HG02943 (cell line): Measurements from ENCODE around the gene NSD2.
A peak's percentile ranks its signal among the peaks of the same experiment; 100 is the strongest.
"Not testable (repeated sequence)": the region's sequence is repeated elsewhere in the genome, so short reads cannot be mapped to it uniquely, and the experiment has no call there.

Experiments used
- ATAC-seq: cut with Tn5 transposase; IDR thresholded peaks from one replicate; pipeline ENCODE4 v1.9.1; 2021; ENCODE audit warnings: mild to moderate bottlenecking, low read depth, moderate library complexity; ENCODE audit not compliant: unreplicated experiment

NSD2 gene

DNA sequence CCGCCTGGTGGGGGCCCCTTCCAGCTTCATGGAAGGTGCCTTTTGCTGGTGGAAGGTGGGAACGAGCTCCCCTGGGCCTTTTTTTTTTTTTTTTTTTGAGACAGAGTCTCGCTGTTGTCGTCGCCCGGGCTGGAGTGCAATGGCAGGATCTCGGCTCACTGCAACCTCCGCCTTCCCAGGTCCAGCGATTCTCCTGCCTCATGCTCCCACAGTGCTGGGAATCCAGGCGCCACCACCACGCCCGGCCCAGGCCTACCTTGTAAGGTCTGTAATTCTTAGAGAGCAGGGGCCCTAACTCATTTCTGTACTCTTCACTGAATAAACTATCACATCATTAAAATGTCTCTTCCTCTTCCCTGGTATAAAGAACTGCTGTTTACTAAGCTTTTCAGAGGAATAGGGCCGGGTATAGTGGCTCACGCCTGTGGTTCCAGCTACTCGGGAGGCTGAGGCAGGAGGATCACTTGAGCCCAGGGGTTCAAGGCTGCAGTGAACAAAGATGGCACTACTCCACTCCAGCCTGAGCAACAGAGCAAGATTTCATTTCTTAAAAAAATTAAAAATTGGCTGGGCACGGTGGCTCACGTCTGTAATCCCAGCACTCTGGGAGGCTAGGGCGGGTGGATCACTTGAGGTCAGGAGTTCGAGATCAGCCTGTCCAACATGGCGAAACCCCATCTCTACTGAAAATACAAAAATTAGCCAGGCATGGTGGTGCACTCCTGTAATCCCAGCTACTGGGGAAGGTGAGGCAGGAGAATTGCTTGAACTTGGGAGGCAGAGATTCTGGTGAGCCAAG is 122.7 kb downstream of the NSD2 start:
- not testable (repeated sequence) for ATAC-seq

DNA sequence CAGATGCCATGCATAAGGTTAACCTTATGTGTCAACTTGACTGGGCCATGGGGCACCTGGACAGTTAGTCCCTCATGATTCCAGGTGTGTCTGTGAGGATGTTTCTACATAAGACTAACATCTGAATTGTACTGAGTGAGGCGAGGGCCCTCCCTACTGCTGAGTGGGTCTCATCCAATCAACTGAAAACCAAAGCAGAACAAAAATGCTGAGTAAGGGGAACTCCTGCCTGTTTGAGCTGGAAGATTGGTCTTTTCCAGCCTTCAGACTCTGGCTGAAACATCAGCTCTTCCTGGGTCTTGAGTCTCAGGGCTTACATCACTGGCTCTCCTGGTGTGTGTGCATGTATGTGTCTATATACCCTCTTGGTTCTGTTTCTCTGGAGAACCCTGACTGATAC is 123.7 kb downstream of the NSD2 start:
- ATAC-seq, result no peak

DNA sequence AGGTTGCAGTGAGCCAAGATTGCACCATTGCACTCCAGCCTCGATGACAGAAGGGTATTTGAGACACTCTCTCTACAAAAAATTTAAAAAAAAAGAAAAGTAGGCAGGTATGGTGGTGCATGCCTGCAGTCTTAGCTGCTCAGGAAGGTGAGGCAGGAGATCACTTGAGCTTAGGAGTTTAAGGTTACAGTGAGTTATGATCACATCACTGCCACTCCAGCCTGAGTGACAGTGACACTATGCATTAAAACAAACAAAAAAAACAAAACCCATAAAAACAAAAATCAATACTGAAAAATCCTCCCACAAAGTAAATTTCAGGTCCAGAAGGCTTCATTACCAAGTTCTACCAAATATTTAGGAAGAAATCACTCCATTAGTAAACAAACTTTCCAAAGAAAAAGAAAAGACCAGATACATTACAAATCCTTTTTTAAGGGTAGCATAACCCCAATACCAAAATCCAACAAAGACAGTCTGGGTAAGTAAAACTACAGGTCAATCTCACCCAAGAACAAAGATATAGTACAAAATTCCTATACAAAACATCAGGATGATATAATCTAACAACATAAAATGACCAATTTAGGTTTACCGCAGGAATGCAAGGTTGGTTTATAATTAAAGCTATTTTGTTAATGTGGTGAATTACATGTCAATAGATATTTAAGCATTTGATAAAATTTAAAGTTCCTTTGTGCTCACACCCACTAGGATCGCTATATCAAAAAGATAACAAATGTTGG is 125.8 kb downstream of the NSD2 start:
- ATAC-seq, result no peak

DNA sequence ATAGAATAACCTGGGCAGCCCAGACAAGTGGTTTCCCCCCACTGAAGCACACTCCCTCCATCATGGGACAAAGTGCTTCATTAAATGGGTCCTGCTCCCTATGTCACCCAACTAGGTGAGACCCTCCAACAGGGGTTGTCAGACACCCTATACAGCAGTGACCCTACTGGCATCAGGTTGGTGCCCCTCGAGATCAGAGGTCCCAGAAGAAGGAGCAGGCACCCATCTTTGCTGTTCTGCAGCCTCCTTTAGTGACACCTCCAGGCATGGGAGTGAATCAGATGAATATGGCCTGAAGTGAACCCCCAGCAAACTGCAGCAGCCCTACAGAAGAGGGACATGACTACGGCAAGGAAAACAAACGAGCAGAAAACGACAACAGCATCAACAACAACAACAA is 126.5 kb downstream of the NSD2 start:
- no peak for ATAC-seq

DNA sequence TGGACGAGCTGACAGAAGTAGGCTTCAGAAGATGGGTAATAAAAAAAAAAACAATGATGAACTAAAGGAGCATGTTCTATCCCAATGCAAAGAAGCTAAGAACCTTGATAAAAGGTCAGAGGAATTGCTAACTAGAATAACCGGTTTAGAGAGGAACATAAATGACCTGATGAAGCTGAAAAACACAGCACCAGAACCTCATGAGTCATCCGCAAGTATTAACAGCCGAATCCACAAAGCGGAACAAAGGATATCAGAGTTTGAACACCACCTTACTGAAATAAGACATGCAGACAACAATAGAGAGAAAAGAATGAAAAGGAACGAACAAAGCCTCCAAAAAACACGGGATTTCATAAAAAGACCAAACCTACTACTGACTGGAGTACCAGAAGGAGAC is 127.1 kb downstream of the NSD2 start:
- ATAC-seq, result no peak

DNA sequence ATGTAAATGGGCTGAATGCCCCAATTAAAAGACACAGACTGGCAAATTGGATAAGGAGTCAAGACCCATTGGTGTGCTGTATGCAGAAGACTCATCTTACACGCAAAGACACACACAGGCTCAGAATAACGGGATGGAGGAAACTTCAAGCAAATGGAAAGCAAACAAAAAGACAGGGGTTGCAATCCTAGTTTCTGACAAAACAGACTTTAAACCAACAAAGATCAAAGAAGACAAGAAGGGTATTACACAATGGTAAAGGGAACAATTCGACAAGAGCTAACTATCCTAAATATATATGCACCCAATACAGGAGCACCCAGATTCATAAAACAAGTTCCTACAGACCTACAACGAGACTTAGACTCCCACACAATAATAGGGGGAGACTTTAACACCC is 128.1 kb downstream of the NSD2 start:
- not testable (repeated sequence) for ATAC-seq

DNA sequence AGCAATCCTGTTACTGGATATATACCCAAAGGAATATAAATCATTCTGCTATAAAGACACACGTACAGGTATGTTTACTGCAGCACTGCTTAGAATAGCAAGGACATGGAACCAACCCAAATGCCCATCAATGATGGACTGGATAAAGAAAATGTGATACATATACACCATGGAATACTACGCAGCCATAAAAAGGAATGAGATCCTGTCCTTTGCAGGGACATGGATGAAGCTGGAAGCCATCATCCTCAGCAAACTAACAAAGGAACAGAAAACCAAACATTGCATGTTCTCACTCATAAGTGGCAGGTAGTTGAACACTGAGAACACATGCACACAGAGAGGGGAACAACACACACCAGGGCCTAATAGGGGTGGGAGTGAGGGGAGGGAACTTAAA is 132.2 kb downstream of the NSD2 start:
- not testable (repeated sequence) for ATAC-seq

DNA sequence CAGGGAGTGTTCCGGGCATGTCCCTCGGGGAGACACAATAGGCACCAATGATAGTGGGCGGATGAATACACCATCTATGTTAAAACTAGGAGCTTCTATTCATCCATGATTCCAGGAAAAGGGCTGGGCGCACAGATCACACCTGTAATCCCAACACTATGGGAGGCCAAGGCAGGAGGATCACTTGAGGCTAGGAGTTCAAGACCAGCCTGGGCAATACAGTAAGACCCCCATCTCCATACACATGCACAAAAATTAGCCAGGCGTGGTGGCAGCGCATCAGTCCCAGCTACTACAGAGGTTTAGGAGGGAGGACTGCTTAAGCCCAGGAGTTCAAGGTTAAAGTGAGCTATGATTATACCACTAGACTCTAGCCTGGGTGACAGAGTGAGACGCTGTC is 135.2 kb downstream of the NSD2 start:
- ATAC-seq, result no peak

DNA sequence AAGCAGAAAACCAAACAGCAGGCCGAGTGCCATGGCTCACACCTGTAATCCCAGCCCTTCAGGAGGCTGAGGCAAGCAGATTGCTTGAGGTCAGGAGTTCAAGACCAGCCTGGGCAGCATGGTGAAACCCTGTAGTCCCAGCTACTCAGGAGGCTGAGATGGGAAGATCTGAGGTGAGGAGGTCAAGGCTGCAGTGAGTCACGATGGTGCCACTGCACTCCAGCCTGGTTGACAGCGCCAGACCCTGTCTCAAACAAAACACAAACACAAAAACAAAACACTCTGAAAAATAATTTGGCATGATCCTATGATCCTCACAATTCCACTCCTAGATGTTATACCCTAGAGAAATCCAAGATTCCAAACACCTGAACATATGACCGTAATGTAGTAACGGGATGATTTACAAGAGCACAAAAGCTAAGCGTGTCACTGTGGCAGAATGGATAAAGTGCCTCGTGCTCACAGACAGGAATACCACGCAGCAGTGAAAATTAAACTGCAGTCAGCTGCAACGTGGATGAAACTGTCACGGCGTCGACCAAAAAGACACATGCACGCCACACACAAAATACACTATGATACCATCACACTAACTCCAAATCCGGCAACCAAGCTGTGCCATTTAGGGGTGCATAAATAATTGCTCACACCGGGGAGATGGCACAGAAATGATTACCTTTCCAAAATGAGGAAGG is 135.9 kb downstream of the NSD2 start:
- ATAC-seq, result no peak

DNA sequence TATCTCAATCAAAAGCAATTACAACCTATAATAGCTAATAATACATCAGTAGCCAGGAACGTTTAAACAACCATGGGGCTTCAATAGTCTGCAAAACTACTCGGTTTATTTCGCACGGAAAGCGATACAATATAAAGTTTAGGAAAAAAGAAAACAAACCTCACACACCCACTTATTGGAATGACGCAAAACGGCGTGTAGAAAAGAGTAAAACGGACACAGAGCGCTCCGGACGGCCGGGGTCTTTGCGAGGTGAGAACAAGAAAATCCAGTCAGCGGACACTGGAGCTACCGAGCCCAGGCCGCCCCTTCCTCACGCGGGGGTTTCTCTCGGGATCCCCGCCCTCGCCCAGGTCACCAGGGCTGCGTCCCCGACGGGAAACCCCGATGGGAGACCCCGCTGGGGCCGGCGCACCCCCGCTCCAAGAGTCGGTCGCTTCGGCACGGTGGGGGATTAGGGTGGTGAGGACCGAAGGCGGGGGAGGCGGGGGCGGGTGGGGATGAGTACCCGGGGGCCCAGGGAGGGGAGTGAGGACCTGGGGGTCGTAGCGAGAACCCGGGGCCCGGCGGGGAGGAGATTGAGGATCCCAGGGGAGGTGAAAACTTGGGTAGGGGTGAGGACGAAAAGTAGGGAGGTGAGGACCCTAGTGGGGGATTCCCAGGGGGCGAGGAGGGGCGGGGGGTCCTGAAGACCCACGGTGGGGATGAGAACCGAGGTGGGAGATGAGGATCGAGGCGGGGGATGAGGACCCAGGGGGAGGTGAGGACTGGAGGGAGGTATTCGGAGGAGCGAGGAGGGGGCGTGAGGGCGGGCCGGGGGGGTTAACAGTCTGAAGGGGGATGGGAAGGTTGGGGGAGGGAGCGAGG is 136.8 kb downstream of the NSD2 start:
- no peak for ATAC-seq

DNA sequence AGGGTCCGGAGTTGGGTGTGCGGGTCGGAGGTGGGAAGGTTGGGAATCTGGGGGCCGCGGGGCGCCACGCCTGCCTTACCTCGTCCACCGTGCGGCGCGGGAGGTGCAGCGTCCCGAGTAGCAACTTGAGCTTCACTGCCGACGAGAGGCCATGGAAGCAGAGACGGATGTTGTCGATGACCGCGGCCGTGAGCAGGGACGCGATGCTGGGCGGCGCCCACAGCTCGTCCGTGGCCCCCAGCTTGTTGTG is 137.4 kb downstream of the NSD2 start:
- ATAC-seq, result no peak

DNA sequence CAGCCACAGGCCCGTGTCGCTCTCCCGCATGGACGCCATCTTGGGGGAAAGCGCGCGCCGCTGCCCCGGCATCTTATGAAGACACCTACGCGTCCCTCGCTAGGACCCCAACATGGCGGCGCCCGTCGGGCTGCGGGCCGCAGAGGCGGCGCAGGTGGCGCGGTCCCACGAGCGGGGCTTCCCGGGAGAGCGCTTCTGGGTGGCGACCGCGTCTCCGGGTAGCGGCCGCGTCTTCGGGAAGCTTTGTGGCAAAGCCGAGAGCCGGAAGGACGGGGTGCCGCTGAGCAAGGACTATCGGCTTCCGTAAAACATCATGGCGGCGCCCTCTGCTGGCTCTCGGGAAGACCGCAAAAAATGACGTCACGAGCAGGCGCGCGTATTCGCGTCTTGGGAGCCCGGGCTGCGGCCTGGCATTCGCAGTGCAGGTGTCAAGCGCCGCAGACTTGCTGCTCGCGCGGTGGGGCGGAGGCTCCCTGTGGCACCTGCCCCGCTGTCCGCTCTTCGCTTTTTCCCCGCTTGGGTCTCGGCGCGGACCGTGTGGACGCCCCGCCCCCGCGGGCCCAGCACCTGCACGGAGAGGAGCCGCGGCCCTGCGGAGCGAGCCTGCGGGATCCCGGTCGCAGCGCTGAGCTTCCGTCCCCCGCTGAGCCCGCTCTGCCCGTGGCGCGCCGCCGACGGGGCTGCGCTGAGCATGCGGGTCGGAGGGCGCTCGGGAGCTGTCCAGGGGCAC is 137.9 kb downstream of the NSD2 start, which contains the start of gene NELFA:
Gene NELFA (minus strand): TSS at position 54 of the 730 bp plus-strand sequence. CDS start 15 bp downstream, at position 39.
- peak; percentile 74 for ATAC-seq

DNA sequence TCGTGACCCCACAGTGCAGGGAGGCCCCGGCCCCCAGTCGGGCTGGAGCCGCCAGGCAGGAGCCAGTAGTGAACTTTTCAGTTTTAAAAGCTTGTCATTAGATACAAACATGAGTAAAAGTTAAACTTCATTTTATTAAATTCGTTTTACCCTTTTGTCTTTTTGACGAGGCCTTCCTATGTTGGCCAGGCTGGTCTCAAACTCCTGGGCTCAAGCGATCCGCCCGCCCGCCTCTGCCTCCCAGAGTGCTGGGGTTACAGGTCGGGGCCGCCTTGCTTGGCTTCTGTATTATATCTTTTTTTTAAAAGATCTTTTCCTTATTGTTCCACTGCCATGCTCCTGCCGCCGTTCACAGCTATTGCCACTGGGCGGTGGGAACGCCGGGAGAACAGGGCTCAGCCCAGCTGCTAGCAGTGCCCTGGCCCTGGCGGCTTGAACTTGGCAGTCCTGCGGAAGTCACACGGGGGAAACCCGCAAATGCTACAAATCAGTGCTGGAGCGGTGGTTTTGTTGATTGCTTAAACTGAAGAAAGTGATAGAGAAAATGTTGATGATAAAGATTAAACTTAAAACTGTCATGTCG is 138.5 kb downstream of the NSD2 start:
- peak; percentile 13 for ATAC-seq

DNA sequence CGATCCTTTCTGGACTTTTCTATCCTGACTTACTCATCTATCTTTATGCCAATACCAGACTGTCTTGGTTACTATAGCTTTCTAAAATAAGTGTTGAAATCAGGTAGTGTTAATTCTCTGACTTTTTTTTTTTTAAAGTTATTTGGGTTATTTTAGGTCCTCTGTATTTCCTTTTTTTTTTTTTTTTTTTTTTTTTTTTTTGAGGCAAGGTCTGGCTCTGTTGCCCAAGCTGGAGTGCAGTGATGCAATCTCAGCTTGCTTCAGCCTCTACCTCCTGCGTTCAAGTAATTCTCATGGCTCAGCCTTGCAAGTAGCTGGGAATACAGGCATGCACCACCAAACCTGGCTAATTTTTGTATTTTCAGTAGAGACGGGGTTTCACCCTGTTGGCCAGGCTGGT is 140.4 kb downstream of the NSD2 start:
- no peak for ATAC-seq

DNA sequence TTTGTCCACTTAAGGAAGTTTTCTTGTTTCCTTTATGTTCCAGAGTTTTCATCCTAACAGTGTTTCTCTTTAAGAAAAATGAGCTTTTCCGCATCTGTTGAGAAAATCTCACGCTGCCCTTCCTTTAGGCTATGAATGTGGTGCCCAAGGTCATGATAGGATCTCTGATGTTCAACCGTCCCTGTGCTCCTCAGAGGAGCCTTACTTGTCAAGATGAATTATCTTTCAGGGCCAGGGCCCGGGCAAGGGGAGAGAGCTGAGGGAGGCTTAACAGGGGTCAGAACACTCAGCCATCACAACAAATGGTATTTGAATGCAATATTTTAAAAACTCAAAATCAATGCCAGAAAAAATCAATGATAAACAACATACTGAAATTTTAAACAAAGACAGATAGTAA is 143.8 kb downstream of the NSD2 start:
- no peak for ATAC-seq

DNA sequence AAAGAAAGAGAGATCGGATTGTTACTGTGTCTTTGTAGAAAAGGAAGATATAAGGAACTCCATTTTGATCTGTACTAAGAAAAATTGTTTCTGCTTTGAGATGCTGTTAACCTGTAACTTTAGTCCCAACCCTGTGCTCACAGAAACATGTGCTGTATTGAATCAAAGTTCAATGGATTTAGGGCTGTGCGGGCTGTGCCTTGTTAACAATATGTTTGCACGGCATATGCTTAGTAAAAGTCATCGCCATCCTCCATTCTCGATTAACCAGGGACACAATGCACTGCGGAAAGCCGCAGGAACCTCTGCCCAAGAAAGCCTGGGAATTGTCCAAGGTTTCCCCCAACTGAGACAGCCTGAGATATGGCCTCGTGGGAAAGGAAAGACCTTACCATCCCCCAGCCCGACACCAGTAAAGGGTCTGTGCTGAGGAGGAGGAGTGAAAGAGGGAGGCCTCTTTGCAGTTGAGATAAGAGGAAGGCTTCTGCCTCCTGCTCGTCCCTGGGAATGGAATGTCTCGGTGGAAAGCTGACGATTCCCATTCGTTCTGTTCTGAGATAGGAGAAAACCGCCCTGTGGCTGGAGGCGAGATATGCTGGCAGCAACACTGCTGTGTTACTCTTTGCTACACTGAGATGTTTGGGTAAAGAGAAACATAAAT is 150.3 kb downstream of the NSD2 start:
- not testable (repeated sequence) for ATAC-seq

DNA sequence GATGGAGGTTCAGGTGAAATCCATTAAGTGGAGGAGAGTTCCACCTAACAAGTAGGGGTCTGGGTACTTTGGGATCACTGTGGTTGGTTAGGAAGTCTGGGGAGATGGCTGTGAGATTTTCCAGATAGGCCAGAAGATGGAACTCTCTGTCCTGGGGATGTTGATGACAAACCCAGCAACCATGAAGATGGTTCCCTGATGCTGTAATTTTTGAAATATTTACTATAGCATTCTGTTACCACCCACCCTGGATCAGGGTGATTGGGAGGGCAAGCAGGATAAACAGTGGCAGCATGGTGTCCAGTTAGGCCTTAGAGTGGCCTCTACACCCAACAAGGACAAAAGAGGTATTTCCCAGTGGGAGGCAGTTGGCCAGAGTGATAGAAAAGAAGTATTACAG is 153.5 kb downstream of the NSD2 start:
- no peak for ATAC-seq

DNA sequence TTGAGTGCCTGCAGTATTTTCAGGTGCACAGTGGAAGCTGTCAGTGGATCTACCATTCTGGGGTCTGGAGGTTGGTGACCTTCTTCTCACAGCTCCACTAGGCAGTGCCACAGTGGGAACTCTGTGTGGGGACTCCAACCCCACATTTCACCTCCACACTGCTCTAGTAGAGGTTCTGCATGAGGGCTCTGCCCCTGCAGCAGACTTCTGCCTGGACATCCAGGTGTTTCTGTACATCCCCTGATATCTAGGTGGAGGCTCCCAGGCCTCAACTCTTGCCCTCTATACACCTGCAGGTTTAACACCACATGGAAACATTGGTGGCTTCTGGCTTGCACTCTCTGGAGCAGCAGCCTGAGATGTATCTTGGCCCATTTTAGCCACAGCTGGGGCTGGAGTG is 154.6 kb downstream of the NSD2 start:
- no peak for ATAC-seq

DNA sequence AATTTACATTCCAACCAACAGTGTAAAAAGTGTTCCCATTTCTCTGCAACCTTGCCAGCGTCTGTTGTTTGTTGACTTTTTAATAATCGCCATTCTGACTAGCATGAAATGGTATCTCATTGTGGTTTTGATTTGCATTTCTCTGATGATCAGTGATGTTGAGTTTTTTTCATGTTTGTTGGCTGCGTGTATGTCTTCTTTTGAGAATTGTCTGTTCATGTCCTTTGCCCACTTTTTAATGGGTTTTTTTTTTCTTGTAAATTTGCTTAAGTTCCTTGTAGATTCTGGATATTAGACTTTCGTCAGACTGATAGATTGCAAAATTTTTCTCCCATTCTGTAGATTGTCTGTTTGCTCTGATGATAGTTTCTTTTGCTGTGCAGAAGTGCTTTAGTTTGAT is 155.9 kb downstream of the NSD2 start:
- ATAC-seq, result not testable (repeated sequence)
